Measurements from ENCODE around the gene RNF213.

GRCh38 chr17:80219763-80220053 lies 40.9 kb upstream of the RNF213 start:
- TF ChIP-seq CTCF (IDR thresholded peaks at IDR 0.05; ENCODE audit: low read depth, low read length) (no peak), POLR2A (IDR thresholded peaks at IDR 0.05; ENCODE audit: extremely low read depth, insufficient read length) (no peak)

All from NB4 (cell line).